Suprapubic skin (tissue), 4 donors: ENCODE data around the gene CLDN16.

Experiments used
- EP300 ChIP-seq: sonication (generic); formaldehyde crosslinking; IDR thresholded peaks from one replicate; pipeline ENCODE4 v1.6.1; 2017; ENCODE audit warnings: antibody characterized with exemption
- POLR2A ChIP-seq, 2 donors: fragments of 450-650 bp; IDR thresholded peaks; one replicate each; pipeline ENCODE4 v1.6.1; 2017; ENCODE audit warnings: antibody characterized with exemption in 2 of 2, mild to moderate bottlenecking in 2 of 2, moderate library complexity in 2 of 2
- POLR2AphosphoS5 ChIP-seq, 3 donors: sonication (generic); formaldehyde crosslinking; IDR thresholded peaks; one replicate each; pipeline ENCODE4 v1.6.1; 2017; ENCODE audit warnings: antibody characterized with exemption in 3 of 3
- TF ChIP-seq, protein P1 (sequence below), 2 donors: fragments of 200-600 bp in 1 of 2; fragments of 450-650 bp in 1 of 2; sonication (generic) in 1 of 2; IDR thresholded peaks; one replicate each; pipeline ENCODE4 v1.5.1; 2016 to 2019; ENCODE audit warnings: antibody characterized with exemption in 2 of 2, mild to moderate bottlenecking in 1 of 2, moderate library complexity in 1 of 2

DNA sequence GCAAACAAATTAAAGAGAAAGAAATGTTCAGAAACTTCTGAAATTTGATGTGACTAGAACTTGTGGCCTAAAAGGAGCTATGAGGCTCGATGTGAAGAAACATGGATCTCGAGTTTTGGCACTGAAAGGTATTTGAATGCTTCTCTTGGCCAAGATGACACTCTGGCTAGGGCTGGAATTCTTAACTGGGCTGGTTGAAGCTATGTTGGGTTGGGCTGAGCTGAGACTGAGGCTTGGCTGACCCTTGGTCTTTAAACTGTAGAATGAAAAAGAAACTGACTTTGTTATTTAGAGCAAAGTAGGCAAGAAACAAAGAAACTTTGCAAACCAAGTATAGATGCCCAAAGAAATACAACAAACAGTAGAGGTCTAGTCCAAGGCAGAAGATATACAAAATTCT is 28.1 kb upstream of the CLDN16 start:
- TF ChIP-seq, protein P1, sequence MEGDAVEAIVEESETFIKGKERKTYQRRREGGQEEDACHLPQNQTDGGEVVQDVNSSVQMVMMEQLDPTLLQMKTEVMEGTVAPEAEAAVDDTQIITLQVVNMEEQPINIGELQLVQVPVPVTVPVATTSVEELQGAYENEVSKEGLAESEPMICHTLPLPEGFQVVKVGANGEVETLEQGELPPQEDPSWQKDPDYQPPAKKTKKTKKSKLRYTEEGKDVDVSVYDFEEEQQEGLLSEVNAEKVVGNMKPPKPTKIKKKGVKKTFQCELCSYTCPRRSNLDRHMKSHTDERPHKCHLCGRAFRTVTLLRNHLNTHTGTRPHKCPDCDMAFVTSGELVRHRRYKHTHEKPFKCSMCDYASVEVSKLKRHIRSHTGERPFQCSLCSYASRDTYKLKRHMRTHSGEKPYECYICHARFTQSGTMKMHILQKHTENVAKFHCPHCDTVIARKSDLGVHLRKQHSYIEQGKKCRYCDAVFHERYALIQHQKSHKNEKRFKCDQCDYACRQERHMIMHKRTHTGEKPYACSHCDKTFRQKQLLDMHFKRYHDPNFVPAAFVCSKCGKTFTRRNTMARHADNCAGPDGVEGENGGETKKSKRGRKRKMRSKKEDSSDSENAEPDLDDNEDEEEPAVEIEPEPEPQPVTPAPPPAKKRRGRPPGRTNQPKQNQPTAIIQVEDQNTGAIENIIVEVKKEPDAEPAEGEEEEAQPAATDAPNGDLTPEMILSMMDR (IDR thresholded peaks at IDR 0.05): no peak
- TF ChIP-seq POLR2A (IDR thresholded peaks at IDR 0.05) (no peak), POLR2AphosphoS5 (IDR thresholded peaks at IDR 0.05) (no peak), EP300 (no peak)
